Measurements from ENCODE around the gene ARHGEF4.

Gene ARHGEF4

DNA sequence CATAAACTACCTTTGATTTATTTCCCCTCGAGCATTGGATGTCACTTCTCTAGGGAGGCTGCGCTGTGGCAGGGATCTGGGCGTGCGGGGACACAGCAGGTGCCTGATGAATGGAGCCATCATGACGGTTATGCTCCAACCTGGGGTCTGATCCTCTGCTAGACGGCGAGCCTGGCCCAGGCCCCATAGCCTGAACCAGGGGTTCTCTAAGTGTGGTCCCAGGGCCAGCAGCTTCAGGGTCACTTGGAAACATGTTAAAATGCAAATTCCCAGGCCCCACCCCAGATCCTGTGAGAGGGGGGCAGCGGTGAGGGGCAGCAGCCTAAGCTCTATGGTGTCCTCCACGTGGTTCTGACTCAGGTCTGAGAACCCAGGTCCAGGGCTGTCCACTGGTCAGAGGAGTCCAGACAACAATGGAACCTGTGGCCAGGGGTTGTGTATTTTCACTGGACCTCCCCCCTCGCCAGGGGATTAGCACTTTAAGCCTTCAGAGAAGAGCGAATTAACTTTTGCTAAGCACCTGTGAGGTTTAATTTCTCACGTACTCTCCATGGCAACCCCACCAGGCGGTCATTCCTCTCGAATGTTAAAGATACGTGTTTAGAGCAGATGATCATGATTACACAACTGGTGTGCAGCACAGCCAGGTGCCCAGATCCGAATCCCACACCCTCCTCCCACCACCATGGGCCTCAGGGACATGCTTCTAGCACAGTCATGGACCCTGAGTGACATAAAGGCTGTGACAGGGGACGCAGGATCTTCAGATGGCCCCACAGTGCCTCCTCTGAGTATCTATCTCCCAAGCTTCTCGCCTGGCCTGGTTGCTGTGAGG, 1.6 kb upstream of the ARHGEF4 start:
- no peak for DNase-seq

GRCh38 chr2:130835766-130836015, 1.0 kb upstream of the ARHGEF4 start:
- DNase-seq, result no peak

- no peak for DNase-seq
Measured at GRCh38 chr2:130837175-130837810, 579 bp downstream of the ARHGEF4 start.

DNA sequence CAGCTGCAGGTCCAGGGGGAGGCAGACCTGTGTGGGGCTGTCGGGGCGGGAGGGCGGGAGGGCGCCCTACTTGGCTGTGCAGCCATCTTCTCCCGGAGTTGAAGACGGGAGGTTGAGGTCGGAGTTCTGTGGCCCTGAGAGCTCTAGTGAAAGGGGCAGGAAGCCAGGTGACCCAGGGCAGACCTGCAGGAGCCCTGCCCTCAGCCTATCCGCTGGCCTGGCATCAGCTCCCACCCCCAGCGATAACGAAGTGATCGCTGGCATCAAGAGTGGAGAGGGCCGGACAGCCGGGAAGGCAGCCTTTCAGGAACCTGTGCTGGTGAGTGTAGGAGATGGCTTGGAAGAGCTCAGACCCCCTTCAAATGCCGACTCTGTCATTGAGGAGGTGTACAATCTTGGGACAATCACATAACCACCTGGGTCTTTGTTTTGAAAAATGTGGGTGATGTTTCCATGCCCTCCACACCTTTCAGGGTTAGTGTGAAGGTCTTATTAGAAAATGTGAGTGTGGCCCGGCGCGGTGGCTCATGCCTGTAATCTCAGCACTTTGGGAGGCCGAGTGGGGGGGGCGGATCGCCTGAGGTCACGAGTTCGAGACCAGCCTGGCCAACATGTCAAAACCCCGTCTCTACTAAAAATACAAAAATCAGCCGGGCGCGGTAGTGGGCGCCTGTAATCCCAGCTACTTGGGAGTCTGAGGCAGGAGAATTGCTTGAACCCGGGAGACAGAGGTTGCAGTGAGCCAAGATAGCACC, 1.3 kb downstream of the ARHGEF4 start:
- DNase-seq, result no peak

GRCh38 chr2:130839011-130839780, 2.5 kb downstream of the ARHGEF4 start:
- no peak for DNase-seq

GRCh38 chr2:130840506-130840905, 3.8 kb downstream of the ARHGEF4 start:
- no peak for DNase-seq

DNA sequence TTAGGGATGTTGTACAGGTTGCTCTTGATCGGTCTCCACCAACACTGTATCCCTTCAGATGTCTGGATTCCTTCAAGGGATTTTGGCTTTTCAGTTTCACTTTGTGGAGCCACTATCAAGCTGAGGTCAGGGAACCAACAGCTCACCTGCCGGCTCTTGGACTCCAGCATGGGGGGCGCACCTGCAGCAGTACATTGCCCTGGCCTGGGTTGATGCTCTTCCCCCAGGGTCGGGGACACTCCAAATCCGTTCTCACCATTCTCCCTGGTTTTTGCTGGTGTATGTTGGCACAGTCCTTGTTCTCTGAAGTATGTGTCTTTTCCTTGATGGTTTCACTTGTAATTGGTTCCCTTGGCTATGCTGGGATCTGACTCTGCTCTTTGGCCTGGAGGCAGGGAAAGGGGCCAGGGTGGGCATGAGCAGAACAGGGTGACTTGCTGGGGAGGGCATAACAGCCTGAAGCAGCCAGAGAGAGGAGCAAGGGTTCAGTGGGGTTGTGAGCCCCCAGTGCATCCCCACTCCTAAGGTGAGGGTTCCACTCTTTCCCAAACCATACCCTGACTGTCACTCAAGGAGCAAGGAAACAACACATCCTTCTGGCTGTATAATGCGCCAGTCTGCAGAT, 5.1 kb downstream of the ARHGEF4 start:
- no peak for DNase-seq

DNA sequence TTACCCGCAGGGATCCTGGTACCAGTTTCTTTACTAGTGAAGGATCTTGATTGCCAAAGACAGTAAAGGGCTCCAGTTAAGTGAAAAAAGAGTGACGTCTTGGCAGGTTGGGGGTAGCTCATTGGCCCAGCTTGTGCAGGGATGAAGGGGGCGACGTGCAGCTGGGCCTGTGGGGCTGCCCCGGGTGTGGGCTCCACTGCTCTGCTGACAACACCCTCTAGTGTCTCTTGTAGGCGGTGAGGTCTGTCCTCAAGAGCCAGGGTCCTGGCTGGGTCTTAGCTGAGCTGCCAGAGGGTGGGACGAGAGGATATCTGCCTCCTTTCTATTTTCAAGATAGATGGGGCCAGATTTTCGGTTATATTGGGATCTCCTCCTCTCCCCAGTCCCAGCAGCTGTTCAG, 6.1 kb downstream of the ARHGEF4 start:
- DNase-seq, result no peak

GRCh38 chr2:130843321-130843985, 6.7 kb downstream of the ARHGEF4 start:
- no peak for DNase-seq

DNA sequence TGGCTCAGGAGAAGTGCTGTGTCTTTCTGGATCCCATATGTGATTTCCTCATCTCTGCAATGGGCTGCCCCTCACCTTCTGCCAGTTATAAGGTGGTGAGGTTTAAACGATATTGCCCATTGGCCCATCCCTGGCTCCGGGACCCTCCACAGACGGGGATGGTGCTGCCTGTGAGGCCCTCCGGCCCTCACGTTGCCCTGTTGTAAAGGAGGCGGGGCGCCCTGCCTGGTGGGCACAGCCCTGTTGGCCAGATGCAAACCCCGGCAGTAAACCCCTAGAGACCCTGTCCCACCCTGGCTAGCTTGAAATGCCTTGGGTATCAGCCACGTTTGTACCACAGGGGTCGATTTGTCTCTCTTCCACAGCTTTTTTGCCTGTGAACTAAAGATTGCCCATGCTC, 7.4 kb downstream of the ARHGEF4 start:
- DNase-seq, result no peak

- no peak for DNase-seq
Measured at GRCh38 chr2:130845505-130846085, 8.9 kb downstream of the ARHGEF4 start.

DNA sequence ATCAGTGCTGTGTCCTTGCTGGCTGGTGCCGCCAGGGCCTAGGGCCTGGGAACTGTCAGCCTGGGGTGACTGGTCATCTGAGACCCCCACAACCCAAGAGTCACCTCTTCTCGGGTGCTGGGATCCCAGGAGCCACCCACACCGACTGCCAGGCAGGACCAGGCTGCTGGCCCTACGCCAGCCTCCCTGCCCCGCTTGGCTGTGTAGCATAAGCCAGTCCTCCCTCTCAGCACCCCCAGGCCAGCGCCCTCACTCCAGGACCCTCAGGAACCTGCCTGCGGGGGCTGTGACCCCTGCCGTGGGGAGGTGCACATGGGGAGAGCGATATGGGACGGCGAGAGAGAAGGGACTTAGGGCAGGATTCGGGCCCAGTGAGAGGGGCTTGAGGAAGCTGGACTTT, 9.5 kb downstream of the ARHGEF4 start:
- DNase-seq, result no peak

- DNase-seq, result no peak
Measured at GRCh38 chr2:130846686-130847375, 10.1 kb downstream of the ARHGEF4 start.

DNA sequence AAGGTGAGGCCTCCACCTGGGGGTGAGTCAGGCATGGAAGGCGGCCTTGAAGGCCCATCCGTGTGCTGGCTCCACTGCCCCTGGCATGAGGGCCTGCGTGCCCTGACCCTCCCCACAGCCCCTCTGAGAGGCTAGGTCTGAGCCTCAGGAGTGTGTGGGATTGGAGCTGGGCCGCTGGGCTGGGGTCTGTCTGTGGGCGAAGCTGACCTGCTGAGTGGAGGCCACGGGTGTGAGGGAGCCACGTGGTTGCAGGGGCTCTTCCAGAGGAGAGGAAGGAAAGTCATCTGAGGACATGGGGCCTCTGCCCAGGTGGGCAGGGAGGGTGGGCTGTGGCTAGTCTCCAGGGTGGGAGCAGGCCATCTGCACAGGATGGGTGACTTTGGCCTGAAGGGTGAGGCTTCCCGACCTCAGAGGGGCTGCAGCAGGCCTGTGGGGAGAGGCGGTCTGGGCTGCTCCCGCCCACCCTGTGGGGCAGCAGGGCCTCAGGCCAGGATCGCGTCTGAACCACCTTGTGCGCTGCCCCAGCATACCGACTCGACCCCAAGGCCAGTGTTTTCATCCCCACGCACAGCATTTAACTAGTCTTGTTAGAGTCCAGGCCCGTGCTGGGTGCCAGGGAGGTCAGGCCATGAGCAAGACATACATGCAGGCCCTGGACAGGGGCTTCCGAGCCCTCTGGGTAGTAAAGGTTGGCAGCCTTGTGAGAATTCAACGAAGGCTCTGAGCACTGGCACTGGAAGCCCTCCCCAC, 11.2 kb downstream of the ARHGEF4 start:
- no peak for DNase-seq

DNA sequence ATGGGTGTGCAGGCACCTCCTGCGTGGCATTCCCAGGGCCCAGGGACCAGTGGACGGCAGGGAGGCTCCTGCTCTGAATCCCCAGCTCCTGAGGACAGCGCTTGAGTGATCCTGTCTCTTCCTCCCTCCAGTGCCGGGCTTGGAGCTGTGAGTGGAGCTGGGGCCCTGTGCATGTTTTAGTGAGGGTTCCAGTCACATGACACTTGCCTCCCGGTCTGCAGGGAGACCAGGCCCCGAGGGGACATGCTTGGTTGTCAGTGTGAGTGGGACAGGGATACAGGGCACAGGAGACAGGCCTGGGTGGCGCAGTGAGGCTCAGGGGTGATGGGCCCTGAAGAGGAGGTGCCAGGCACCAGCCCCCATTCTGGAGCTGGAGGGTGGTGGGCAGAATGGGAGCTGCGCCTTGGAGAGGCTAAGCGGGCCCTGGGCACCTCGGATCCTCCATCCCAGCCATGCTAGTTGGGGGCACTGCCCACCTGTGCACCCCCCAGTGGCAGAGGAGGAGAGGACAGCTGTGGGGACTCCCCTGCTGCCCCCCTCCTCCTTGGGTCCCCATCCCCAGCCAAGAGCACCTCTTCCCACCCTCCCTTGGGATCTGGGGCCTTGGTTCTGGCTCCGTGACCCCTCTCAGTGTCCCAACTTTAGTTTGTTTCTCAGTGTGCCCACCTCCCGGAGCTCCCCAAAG, 12.0 kb downstream of the ARHGEF4 start:
- DNase-seq, result no peak

DNA sequence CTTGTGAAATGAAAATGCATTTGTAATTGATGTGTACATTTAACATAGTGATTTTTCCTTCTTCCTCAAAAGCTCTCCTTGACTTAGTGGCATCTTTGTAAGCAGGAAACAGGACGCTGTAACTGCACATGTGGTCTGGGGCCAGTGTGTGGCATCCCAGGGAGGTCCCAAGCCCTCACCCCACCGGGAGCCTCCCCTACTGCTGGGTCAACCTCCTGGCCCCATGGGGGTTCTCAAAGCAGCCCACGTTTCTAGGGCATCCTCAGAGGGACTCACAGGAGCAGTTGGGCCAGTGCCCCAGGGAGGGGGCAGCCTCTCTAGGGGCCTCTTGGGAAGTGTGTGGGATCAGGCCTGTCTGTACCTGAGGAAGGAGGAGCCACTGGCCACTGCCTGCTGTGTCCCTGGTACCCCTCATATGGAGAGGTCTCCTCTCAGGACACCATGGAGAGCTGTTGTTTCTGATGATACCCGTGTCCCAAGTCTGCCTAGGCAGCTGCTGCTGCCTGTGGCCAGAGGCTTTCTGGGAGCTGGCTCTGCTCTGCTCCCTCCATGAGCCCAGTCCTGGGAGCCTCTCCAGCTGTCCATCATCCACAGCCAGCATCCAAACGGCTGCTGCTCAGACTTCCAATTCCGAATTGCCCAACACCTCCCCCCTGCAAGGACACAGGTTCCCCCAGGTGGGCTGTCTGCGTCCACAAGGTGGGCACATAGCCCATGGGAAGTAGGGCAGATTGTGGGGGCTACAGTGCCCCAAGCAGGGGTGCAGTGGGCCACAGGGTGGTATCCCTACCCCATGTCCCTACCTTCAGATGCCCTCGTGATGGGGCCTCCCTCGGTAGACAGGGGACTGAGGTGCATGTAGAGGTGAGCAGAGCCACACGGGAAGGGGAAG, 13.4 kb downstream of the ARHGEF4 start:
- no peak for DNase-seq

GRCh38 chr2:130850788-130851623, 14.3 kb downstream of the ARHGEF4 start:
- no peak for DNase-seq
